NK-92 (cell line): ENCODE measurements around the gene FAM180A.

Experiments used
- DNase-seq: peaks from one replicate; lab custom pipeline; 2025; ENCODE audit not compliant: unreplicated experiment; lab: John Stamatoyannopoulos, UW

FAM180A gene

DNA sequence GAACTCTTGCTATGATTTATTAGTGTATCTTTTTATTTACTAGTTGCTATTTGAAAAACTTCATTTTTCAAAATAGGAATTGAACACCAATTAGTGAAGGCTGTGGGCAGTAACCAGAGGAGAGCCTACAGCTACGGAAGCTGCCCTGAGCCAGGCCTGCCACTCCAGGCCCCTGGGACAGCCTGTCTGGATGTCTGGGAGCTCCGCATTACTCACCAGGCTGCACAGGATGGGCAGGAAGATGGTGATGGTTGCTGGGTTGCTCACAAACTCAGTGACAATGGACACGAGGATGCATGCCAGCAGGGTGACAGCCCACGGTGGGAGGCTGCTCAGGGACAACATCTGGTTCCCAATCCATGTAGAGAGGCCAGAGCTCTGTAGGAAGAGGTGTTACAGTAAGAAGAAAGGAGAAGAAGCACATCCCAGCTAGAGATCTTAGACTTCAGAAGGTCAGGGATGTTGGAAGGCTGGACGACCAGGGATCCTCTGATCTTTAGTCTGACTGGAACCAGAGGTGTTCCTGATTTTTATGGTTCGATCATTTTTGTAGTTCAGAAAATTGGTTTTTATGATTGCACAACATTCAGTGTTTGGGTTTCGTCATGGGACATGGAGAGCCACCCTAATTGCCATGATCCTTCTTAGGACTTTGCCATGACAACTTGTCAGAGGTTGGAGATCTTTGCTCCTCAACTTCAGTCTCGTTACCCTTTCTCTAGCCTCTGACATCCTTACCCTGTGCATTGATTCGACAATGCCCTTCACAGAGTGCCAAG, 63.1 kb downstream of the FAM180A start:
- no peak for DNase-seq

DNA sequence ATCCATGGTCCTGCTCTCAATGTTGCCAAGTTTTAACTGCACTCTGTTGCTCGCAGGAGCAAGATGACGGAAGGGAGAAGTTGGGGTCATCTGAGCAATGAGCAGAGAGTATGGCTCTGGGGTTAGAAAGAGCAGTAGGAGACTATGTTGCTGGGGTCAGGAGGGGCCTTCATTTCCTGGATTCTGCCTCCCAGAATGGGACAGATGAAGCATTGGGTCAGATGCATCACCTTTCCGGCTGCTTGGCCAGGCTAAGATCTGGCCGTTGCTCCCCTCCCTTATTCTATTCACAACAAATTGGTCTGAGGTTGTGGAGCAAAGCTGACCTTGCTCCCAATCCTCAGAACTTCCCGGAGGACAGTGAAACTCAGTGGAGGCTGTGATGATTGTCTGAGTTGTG, 63.9 kb downstream of the FAM180A start:
- no peak for DNase-seq

DNA sequence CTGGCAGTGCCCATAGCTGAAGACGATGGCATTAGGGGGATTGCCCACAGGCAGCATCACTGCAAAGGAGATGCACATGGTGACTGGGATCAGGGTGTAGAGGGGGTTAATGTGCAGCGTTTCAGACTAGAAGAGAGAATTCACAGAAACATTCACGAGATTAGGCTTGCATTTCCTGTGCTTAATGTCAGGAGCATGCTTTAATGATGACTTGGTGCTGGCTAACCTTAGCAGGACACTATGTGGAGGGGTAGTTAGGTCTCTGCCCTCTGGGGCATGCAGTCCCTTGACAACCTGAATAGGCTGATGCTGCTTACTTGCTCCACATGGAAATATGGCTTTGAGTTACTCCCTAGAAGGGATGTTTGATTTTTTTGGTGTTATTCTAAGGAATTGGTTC, 64.5 kb downstream of the FAM180A start:
- DNase-seq = no peak

DNA sequence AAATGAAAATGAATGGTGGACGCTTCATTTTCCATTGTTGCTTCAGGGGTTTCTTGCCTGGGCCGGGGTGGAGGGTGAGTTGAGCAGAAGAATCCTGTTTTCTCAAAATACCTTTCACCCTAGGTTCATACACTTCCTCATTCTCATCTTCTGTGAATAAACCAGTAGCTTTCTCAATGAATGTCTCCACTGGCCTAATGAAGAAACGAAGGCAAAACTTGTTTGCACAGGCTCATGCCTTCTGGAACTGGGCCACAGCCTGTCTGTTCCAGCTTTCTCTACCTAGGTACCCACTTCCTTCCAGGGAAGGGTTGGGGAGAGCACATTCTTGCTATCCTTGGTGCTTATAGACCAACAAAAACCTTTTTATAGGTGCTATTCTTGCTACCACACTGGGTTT, 65.0 kb downstream of the FAM180A start:
- no peak for DNase-seq

DNA sequence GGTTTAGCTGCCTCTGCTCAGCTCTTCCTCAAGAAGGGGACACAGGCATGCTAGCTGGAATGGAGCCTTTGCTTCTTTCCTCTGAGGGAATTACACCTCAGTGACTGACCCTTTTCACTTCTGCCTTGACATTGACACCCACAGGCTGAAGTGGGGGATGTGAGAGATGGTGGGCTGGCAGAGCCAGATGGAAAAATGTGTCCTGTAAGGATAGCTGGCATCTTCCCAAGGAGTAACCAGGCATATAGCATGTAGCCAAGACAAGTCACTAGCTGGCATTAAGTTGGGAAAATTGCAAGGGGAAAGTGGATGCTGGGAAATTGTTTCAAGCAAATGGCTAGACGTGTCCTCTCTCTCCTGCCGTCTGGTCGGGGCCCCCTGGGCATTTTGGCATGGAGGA, 66.4 kb downstream of the FAM180A start:
- no peak for DNase-seq

DNA sequence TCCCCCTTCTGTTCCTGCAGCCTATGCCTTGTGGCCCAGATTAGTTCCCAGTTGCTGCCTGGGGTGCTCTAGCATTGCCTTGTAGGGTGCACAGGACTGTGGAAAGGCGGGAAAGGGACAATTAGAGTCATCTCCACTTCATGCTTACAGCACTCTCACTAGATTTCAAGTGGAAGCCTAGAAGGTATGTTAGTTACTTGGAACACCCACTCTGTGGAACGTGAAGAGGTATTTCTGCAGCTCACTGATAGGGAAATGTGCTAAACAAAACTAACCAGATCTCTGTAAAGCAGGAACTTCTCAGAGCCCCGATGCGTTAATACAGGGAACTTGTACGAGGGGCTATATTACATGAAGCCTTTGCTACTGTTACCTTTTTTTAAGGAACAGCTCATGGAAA, 66.9 kb downstream of the FAM180A start:
- no peak for DNase-seq
